ENCODE results near the gene PTHLH. TPM values are rescaled to one million over a fixed set of nuclear protein-coding genes. Genes with fewer than 3 reads are reported as not detected.

PTHLH gene
- polyA plus RNA-seq, 1 donor (not counting 4 experiments of a cell fraction or from before 2014, with no cell fraction given): 775 TPM

- FAIRE-seq: no peak
- dilution Hi-C loops (cut with MboI; ENCODE audit: extremely low pct_ligation_motif_present, low sequenced_read_pairs): no loop called here
Observed at GRCh38 chr12:27957366-27957765, 15.2 kb downstream of the PTHLH start.

GRCh38 chr12:27953817-27954216 is 18.7 kb downstream of the PTHLH start:
- dilution Hi-C loops (cut with MboI; ENCODE audit: extremely low pct_ligation_motif_present, low sequenced_read_pairs): no loop called here
- no peak for FAIRE-seq

More at GRCh38 chr12:27957366-27957765, 15.2 kb downstream of the PTHLH start:
- no peak overlapping the region for H3K27ac ChIP-seq (ENCODE audit: control insufficient read depth, insufficient read depth, low read length)
- H3K4me2 ChIP-seq (ENCODE audit: control insufficient read depth, extremely low read depth, insufficient read depth, low read depth, low read length): no peak overlapping the region
- peaks cover 8% of the 10 kb centered on the region for H4K20me1 ChIP-seq (ENCODE audit: control insufficient read depth, extremely low read depth, insufficient read depth, low read length)
- H3K9ac ChIP-seq (ENCODE audit: control insufficient read depth, extremely low read depth, insufficient read depth, low read length): no peak overlapping the region
- peaks cover 5 to 13% of the 10 kb centered on the region in 2 experiments for H3K36me3 ChIP-seq (ENCODE audit: control insufficient read depth in 2 of 2, extremely low read depth in 1 of 2, insufficient read depth in 2 of 2, low read length in 2 of 2)
- no peaks in the 10 kb centered on the region for H3K9me3 ChIP-seq (ENCODE audit: control insufficient read depth, low read depth, low read length)
- H3K79me2 ChIP-seq (ENCODE audit: control insufficient read depth, insufficient read depth, low read length): no peaks in the 10 kb centered on the region
- no peak overlapping the region for H2AFZ ChIP-seq (ENCODE audit: control insufficient read depth, low read length)
- H3K4me3 ChIP-seq (ENCODE audit: control insufficient read depth in 2 of 3, extremely low read depth in 1 of 3, insufficient read depth in 2 of 3, low read depth in 1 of 3, low read length in 3 of 3): no peak overlapping the region
- H3K27me3 ChIP-seq (ENCODE audit: control insufficient read depth, extremely low read depth, insufficient read depth, low read length): no peaks in the 10 kb centered on the region
- no peaks in the 10 kb centered on the region for H3K4me1 ChIP-seq (ENCODE audit: control insufficient read depth, extremely low read depth, insufficient read depth, low read length)
- DNase-seq (ENCODE audit: low read depth, low spot score): no peak
- TF ChIP-seq CTCF (optimal IDR thresholded peaks at IDR 0.05 in 1 of 3, IDR thresholded peaks at IDR 0.05 in 1 of 3, conservative IDR thresholded peaks at IDR 0.05 in 1 of 3; ENCODE audit: extremely low read depth in 1 of 3, insufficient read depth in 2 of 3, low read length in 3 of 3): no peak
- TF ChIP-seq EZH2 (IDR thresholded peaks at IDR 0.05; ENCODE audit: low read length): no peak
- no peaks in the 10 kb centered on the region for H3K9me1 ChIP-seq (ENCODE audit: control insufficient read depth, extremely low read depth, insufficient read depth, low read length)

More at GRCh38 chr12:27953817-27954216, 18.7 kb downstream of the PTHLH start:
- H3K4me3 ChIP-seq (ENCODE audit: control insufficient read depth in 2 of 3, extremely low read depth in 1 of 3, insufficient read depth in 2 of 3, low read depth in 1 of 3, low read length in 3 of 3): no peak overlapping the region
- no peak overlapping the region for H3K9ac ChIP-seq (ENCODE audit: control insufficient read depth, extremely low read depth, insufficient read depth, low read length)
- H3K36me3 ChIP-seq (ENCODE audit: control insufficient read depth in 2 of 2, extremely low read depth in 1 of 2, insufficient read depth in 2 of 2, low read length in 2 of 2): peaks cover 0 to 3% of the 10 kb centered on the region in 2 experiments
- no peaks in the 10 kb centered on the region for H3K9me1 ChIP-seq (ENCODE audit: control insufficient read depth, extremely low read depth, insufficient read depth, low read length)
- TF ChIP-seq CTCF (optimal IDR thresholded peaks at IDR 0.05 in 1 of 3, IDR thresholded peaks at IDR 0.05 in 1 of 3, conservative IDR thresholded peaks at IDR 0.05 in 1 of 3; ENCODE audit: extremely low read depth in 1 of 3, insufficient read depth in 2 of 3, low read length in 3 of 3) (no peak), EZH2 (IDR thresholded peaks at IDR 0.05; ENCODE audit: low read length) (no peak)
- peaks cover 3% of the 10 kb centered on the region for H4K20me1 ChIP-seq (ENCODE audit: control insufficient read depth, extremely low read depth, insufficient read depth, low read length)
- no peak overlapping the region for H2AFZ ChIP-seq (ENCODE audit: control insufficient read depth, low read length)
- no peaks in the 10 kb centered on the region for H3K27me3 ChIP-seq (ENCODE audit: control insufficient read depth, extremely low read depth, insufficient read depth, low read length)
- no peak overlapping the region for H3K4me2 ChIP-seq (ENCODE audit: control insufficient read depth, extremely low read depth, insufficient read depth, low read depth, low read length)
- H3K27ac ChIP-seq (ENCODE audit: control insufficient read depth, insufficient read depth, low read length): no peak overlapping the region
- DNase-seq (ENCODE audit: low read depth, low spot score): no peak
- H3K79me2 ChIP-seq (ENCODE audit: control insufficient read depth, insufficient read depth, low read length): no peaks in the 10 kb centered on the region
- no peaks in the 10 kb centered on the region for H3K4me1 ChIP-seq (ENCODE audit: control insufficient read depth, extremely low read depth, insufficient read depth, low read length)
- no peaks in the 10 kb centered on the region for H3K9me3 ChIP-seq (ENCODE audit: control insufficient read depth, low read depth, low read length)
